Thyroid gland (tissue), 4 donors: ENCODE results near the gene GJB1. TPM values are rescaled to one million over a fixed set of nuclear protein-coding genes. Genes with fewer than 3 reads are reported as not detected.

Experiments used
- DNase-seq, 2 donors: peaks; one replicate each; pipeline ENCODE4 v3.0.0-alpha.2; 2019
- H3K27ac ChIP-seq, 3 donors: fragments of 200-600 bp; sonication (generic); 1 replicate in 2 of 3; 2 replicates in 1 of 3; pipeline ENCODE4 v1.5.1; 2016 to 2019; ENCODE audit warnings: mild to moderate bottlenecking in 1 of 3, moderate library complexity in 1 of 3
- H3K27me3 ChIP-seq: fragments of 200-600 bp; sonication (generic); one replicate; pipeline ENCODE4 v1.5.1; 2019
- H3K36me3 ChIP-seq, 2 donors: fragments of 200-600 bp; sonication (generic); one replicate each; pipeline ENCODE4 v1.5.1; 2016 to 2019
- H3K4me1 ChIP-seq, 2 donors: fragments of 200-600 bp; sonication (generic); one replicate each; pipeline ENCODE4 v1.5.1; 2017 to 2019
- H3K4me3 ChIP-seq, 3 donors: fragments of 200-600 bp; sonication (generic); replicated peaks in 1 of 3; 1 replicate in 2 of 3; 2 replicates in 1 of 3; pipeline ENCODE4 v1.5.1; 2016; ENCODE audit warnings: mild to moderate bottlenecking in 1 of 3
- H3K9me3 ChIP-seq: fragments of 200-600 bp; sonication (generic); one replicate; pipeline ENCODE4 v1.5.1; 2017
- POLR2A ChIP-seq, 2 donors: fragments of 450-650 bp; IDR thresholded peaks; one replicate each; pipeline ENCODE4 v1.6.1; 2017; ENCODE audit warnings: antibody characterized with exemption in 2 of 2, mild to moderate bottlenecking in 2 of 2, moderate library complexity in 1 of 2
- WGBS, 2 donors: methylation state at CpG; one replicate each; pipeline ENCODE4 v1.1.5; 2017; 5-methylcytosine and 5-hydroxymethylcytosine counted together
- intact Hi-C: fragments of 100-400 bp; cut with DNase I; formaldehyde crosslinking; loops from one replicate; pipeline ENCODE4 v1.15.1; 2023
- total RNA-seq, 4 donors: library from RNA; depleted of rRNA; stranded (reverse); fragments of >200 nt; gene quantifications; one replicate each; pipeline ENCODE4 v1.2.3, GENCODE V29; 2016
- TF ChIP-seq, protein P1 (sequence below), 6 experiments: fragments of 200-600 bp in 3 of 6; fragments of 450-650 bp in 3 of 6; sonication (generic) in 3 of 6; IDR thresholded peaks; one replicate each; pipeline ENCODE4 v1.5.1; 2016 to 2019; ENCODE audit warnings: antibody characterized with exemption in 6 of 6, mild to moderate bottlenecking in 2 of 6, inconsistent platforms in 1 of 6, moderate library complexity in 1 of 6

The GJB1 gene
- total RNA-seq, 4 donors from 2014 or later = not detected

DNA sequence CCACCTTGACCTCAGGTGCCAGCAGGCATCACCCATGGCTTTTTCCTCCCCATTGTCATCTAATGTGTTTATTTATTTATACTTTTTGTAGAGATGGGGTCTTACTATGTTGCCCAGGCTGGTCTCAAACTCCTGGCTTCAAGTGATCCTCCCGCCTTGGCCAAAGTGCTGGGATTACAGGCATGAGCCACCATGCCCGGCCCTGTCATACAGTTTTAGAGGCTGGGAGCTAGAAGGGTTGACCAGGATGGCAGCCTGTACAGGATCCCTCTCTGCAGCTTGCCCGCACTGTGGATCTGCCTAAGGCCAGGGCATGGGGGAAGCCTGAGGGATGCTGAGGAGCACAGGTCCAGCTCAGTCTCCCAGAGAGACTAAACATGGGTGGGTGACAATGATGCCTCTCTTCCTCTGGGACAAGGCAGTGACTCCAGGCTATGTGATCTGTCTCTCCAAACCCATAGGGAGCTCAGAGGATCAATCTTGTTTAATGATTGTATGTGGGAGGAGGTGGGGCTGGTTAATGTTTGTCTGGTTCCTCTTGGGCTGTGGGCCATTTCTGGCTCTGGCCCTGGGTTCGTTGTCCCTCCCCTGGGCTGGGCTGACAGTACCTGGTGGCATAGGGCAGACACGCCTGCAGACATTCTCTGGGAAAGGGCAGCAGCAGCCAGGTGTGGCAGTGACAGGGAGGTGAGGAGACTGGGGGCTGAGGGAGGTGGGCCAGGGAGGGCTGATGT is 8.3 kb upstream of the GJB1 start:
- no peaks in the 10 kb centered on the region for H3K36me3 ChIP-seq
- intact Hi-C loops = no loop called here
- no peak overlapping the region for H3K4me3 ChIP-seq
- H3K9me3 ChIP-seq = no peaks in the 10 kb centered on the region
- peak in 1 of 2 donors; percentile 2 for DNase-seq
- no peaks in the 10 kb centered on the region for H3K27me3 ChIP-seq
- TF ChIP-seq, protein P1, sequence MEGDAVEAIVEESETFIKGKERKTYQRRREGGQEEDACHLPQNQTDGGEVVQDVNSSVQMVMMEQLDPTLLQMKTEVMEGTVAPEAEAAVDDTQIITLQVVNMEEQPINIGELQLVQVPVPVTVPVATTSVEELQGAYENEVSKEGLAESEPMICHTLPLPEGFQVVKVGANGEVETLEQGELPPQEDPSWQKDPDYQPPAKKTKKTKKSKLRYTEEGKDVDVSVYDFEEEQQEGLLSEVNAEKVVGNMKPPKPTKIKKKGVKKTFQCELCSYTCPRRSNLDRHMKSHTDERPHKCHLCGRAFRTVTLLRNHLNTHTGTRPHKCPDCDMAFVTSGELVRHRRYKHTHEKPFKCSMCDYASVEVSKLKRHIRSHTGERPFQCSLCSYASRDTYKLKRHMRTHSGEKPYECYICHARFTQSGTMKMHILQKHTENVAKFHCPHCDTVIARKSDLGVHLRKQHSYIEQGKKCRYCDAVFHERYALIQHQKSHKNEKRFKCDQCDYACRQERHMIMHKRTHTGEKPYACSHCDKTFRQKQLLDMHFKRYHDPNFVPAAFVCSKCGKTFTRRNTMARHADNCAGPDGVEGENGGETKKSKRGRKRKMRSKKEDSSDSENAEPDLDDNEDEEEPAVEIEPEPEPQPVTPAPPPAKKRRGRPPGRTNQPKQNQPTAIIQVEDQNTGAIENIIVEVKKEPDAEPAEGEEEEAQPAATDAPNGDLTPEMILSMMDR (IDR thresholded peaks at IDR 0.05) = no peak
- TF ChIP-seq POLR2A (IDR thresholded peaks at IDR 0.05) = no peak
- WGBS, 2 donors = 69 to 89% methylated on average over 3 to 4 of the region's 5 CpGs
- peaks cover 0 to 14% of the 10 kb centered on the region in 2 donors for H3K4me1 ChIP-seq
- no peak overlapping the region for H3K27ac ChIP-seq

DNA sequence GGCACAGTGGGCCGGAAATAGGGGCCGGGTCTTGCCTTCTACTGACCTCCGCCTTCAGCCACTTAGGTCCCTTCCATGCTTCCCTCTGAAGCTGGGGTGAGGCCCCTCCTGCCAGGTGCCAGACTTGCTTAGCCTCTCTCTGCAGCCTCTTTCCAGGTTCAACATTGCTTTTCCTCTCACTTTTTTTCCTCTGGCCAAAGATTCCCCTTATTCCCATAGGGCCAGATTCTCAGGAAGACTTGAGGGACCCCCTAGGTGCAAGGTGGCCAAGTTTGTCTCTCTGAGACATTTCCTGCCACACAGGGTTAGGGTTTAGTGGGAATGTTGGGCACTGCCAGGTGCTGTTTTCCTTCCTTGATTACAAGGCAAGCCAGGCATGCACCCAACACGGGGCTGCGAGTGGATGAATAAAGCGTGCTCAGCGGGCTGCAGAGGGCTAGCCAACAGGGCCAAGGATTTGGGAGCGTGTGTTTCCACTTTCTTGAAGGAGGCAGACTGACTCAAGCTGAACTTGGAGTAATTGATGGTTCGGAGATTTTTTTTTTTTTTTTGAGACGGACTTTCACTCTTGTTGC is 7.6 kb upstream of the GJB1 start:
- WGBS, 2 donors = 57 to 73% methylated on average over 6 to 10 of the region's 10 CpGs
- intact Hi-C loops = no loop called here

DNA sequence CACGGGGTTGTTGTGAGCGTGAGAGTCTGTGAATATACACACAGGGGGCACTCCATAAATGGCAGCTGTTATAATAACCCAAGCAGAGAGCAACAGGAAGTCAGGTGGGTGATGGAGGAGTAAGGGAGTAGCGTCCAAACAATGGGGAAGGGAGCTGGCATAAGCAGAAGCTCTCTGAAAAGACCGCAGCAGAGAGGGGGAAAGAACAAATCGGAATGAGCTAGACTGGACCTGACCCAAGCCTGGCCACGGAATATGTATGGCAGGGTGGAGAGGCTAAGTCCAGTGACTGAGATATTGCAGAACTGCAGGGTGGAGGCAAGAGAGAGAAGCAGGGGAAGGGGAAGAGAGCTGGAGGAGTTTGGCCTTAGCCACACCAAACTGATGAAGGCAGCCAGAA is 6.5 kb upstream of the GJB1 start:
- intact Hi-C loops = no loop called here
- Histone ChIP-seq H3K4me1 (peaks cover 0 to 14% of the 10 kb centered on the region in 2 donors), H3K27ac (no peak overlapping the region), H3K9me3 (no peaks in the 10 kb centered on the region), H3K27me3 (no peaks in the 10 kb centered on the region), H3K4me3 (no peak overlapping the region), H3K36me3 (no peaks in the 10 kb centered on the region)
- 16 to 20% methylated on average over 6 of the region's 6 CpGs for WGBS, 2 donors
- TF ChIP-seq POLR2A (IDR thresholded peaks at IDR 0.05) = no peak
- TF ChIP-seq, protein P1 (IDR thresholded peaks at IDR 0.05) = no peak
- peak; percentile 4 to 8 for DNase-seq

More for the DNA sequence above, 7.6 kb upstream of the GJB1 start:
- Histone ChIP-seq H3K27ac (no peak overlapping the region), H3K4me3 (no peak overlapping the region), H3K4me1 (peaks cover 0 to 14% of the 10 kb centered on the region in 2 donors), H3K9me3 (no peaks in the 10 kb centered on the region), H3K36me3 (no peaks in the 10 kb centered on the region), H3K27me3 (no peaks in the 10 kb centered on the region)
- TF ChIP-seq, protein P1 (IDR thresholded peaks at IDR 0.05) = no peak
- no peak for TF ChIP-seq POLR2A (IDR thresholded peaks at IDR 0.05)
- peak; percentile 12 to 22 for DNase-seq

DNA sequence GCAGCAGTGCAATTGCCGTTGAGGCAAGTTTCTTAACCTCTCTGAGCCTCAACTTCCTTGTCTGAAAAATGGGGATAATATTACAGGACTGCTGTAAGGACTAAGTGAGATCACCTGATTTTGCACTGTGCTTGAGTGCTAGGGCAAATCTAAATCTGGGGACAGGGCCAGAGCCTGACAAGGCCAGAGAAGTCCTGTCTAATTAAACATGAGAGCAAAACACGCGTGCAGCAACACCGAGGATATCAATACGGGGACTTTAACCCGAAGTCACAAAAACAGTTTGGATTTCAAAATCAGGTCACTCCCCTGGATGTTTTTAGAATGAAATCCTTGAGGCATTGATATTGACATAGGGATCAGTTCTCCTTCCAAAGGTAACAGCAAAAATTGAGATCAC is 5.7 kb upstream of the GJB1 start:
- intact Hi-C loops = no loop called here
- no peaks in the 10 kb centered on the region for H3K9me3 ChIP-seq
- H3K27me3 ChIP-seq = no peaks in the 10 kb centered on the region
- no peak overlapping the region for H3K27ac ChIP-seq
- DNase-seq = peak; percentile 27 to 44
- WGBS, 2 donors = 33 to 35% methylated on average over 2 to 6 of the region's 6 CpGs
- no peak overlapping the region for H3K4me3 ChIP-seq
- H3K4me1 ChIP-seq = peaks cover 0 to 14% of the 10 kb centered on the region in 2 donors
- H3K36me3 ChIP-seq = no peaks in the 10 kb centered on the region
- TF ChIP-seq, protein P1 (IDR thresholded peaks at IDR 0.05) = no peak
- no peak for TF ChIP-seq POLR2A (IDR thresholded peaks at IDR 0.05)

DNA sequence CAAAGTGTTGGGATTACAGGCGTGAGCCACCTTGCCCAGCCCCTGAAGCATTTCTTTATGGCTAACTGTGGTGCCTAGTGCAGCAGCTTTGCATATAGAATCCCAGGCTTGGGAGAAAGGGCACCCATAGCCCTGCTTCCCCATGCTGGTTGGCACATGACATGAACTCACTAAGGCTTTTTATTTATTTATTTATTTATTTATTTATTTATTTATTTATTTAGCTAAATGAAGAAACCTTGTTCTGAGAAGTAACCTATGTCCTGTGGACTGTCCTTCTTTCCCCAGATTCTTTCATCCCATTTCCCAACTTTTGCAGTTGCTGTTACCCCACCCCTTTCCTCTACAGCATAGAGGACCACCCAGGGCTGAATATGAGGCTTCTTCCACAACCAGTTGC is 1.9 kb upstream of the GJB1 start:
- no peaks in the 10 kb centered on the region for H3K27me3 ChIP-seq
- H3K9me3 ChIP-seq = no peaks in the 10 kb centered on the region
- TF ChIP-seq POLR2A (IDR thresholded peaks at IDR 0.05) = no peak
- TF ChIP-seq, protein P1 (IDR thresholded peaks at IDR 0.05) = no peak
- intact Hi-C loops = no loop called here
- DNase-seq = no peak
- H3K27ac ChIP-seq = no peak overlapping the region
- no peaks in the 10 kb centered on the region for H3K36me3 ChIP-seq
- 100% methylated on average over 1 of the region's 1 CpG for WGBS, 2 donors
- peaks cover 0 to 13% of the 10 kb centered on the region in 2 donors for H3K4me1 ChIP-seq
- no peak overlapping the region for H3K4me3 ChIP-seq
